ENCODE results near the gene HDDC2.

DNA sequence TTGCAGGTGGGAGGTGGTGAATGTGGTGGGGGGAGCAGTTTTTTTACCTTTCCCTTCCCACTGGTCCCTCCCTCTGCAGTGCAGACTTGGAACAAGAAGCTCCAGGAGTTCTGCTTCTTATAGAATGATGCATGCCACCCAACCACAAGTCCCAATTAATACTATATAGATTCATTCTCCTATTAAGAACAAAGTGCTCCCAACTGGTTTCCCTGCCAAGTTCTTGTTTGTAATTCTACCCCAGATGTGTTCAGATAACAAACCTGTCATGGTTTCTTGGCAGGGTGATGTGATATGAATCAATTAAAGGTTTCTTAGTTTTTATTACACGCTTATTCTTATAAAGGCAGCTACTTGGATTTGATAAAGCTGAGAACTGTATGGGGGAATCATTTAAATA is 23.9 kb downstream of the HDDC2 start:
- TF ChIP-seq, protein P1, sequence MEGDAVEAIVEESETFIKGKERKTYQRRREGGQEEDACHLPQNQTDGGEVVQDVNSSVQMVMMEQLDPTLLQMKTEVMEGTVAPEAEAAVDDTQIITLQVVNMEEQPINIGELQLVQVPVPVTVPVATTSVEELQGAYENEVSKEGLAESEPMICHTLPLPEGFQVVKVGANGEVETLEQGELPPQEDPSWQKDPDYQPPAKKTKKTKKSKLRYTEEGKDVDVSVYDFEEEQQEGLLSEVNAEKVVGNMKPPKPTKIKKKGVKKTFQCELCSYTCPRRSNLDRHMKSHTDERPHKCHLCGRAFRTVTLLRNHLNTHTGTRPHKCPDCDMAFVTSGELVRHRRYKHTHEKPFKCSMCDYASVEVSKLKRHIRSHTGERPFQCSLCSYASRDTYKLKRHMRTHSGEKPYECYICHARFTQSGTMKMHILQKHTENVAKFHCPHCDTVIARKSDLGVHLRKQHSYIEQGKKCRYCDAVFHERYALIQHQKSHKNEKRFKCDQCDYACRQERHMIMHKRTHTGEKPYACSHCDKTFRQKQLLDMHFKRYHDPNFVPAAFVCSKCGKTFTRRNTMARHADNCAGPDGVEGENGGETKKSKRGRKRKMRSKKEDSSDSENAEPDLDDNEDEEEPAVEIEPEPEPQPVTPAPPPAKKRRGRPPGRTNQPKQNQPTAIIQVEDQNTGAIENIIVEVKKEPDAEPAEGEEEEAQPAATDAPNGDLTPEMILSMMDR (IDR thresholded peaks at IDR 0.05; ENCODE audit: low read length) = no peak
- no peak for TF ChIP-seq EZH2 (optimal IDR thresholded peaks at IDR 0.05; ENCODE audit: low read depth, low read length)
